Hematopoietic multipotent progenitor cell treated with erythropoietin and hydrocortisone succinate and interleukin-3 and kit ligand, for 17 days (in vitro differentiated cells): ENCODE results near the gene TBXT.
"Not testable (repeated sequence)": the region's sequence is repeated elsewhere in the genome, so short reads cannot be mapped to it uniquely, and the experiment has no call there.

Experiments
- DNase-seq: peaks from one replicate; pipeline ENCODE4 v3.0.0-alpha.2; 2015; ENCODE audit warnings: low spot score

The TBXT gene, protein sequence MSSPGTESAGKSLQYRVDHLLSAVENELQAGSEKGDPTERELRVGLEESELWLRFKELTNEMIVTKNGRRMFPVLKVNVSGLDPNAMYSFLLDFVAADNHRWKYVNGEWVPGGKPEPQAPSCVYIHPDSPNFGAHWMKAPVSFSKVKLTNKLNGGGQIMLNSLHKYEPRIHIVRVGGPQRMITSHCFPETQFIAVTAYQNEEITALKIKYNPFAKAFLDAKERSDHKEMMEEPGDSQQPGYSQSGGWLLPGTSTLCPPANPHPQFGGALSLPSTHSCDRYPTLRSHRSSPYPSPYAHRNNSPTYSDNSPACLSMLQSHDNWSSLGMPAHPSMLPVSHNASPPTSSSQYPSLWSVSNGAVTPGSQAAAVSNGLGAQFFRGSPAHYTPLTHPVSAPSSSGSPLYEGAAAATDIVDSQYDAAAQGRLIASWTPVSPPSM

DNA sequence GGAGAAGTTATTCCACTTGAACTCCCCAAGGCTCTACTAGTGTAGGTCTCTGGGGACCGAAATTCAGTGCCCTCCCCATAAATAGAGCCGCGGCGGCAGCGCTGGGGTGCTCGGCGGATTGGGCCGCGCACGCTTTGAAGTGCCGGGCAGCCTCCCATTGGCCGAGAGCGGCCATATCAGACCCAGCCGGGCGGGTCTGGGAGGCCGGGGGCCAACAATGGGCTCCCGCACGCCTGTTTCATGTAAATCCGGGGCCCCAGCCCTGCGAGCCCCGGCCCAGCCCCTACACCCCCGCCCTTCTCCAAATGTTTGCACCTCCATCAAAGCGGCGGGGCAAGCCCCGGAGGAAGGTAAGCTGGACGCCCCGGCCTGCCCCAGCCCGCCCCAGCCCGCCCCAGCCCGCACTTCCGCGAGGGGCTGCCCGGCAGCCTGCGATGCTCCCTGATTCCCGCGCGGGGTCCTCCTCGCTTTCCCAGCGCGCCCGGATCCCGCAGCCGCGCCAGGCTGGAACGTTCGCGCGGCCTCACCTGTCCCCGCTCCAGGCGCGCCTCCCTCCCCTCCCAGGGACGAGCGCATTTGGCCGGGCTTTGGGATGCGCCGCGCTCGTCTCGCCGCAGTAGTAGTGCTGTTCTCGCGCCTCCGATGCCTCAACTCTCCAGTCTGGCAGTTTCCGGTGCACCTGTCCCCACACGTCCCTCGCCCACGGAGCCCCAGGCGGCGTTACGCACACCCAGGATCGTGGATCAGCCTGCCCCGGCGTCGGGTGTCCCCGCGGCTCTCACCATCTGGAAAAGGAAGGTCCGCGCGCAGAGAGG lies at the start of gene TBXT:
TSS of gene TBXT (minus strand) at position 51 of the 815 bp plus-strand sequence. CDS start 260 bp downstream, outside the sequence.
- DNase-seq: no peak

DNA sequence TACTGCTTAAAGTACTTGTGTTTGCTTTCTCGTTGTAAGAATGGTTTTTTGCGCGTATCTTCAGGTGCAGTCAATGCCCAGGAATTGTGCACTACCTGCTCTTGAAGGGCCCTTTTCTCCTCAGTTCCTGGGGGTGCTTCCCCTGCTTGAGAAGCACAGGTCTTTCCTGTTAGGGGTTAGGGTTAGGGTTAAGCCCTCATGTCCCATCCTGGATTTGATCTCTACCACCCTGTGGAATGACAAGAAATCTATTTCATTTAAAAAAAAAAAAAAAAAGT lies 39.6 kb upstream of the TBXT start:
- no peak for DNase-seq

DNA sequence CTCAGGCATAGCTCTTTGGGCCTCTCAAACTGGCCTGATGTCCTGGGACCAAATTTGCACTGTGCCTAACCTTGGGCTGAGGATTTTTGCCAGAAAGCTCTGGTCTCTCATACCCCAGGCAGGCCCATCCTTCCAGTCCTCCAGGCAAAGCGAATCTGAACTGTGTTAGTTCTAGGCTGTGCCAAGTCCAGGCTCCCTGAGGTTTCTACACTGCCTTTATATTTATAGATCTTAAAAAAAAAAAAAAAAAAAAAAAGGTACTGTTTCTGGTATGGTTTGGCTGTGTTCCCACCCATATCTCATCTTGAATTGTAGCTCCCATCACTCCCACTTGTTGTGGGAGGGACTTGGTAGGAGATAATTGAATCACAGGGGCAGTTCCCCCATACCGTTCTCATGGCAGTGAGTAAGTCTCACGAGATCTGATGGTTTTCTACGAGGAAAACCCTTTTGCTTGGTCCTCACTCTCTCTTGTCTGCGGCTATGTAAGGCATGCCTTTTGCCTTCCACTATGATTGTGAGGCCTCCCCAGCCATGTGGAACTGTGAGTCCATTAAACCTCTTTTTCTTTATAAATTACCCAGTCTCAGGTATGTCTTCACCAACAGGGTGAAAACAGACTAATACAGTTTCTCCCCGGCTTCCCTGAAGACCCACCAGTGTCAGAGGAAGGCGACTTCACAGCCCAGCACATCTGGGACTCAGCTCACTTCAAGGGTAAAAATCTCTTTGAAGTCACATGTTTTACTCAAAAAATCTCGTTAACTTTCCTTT lies 39.0 kb upstream of the TBXT start:
- no peak for DNase-seq

DNA sequence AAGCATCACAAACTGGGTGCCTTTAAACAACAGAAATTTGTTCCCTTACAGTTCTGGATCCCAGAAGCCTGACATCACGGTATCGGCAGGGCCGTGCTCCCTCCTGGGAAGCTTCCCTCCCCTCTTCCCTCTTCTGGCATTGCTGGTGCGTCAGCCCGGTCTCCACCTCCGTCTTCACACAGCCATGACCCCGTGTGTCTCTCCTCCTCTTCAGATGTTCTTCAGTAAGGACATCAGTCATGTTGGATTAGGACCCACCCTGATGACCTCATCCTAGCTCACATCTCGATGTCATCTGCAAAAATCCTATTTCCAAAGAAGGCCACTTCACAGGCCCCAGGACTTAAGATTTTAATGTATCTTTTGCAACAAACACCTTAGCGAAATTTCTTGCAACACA lies 38.4 kb upstream of the TBXT start:
- no peak for DNase-seq

DNA sequence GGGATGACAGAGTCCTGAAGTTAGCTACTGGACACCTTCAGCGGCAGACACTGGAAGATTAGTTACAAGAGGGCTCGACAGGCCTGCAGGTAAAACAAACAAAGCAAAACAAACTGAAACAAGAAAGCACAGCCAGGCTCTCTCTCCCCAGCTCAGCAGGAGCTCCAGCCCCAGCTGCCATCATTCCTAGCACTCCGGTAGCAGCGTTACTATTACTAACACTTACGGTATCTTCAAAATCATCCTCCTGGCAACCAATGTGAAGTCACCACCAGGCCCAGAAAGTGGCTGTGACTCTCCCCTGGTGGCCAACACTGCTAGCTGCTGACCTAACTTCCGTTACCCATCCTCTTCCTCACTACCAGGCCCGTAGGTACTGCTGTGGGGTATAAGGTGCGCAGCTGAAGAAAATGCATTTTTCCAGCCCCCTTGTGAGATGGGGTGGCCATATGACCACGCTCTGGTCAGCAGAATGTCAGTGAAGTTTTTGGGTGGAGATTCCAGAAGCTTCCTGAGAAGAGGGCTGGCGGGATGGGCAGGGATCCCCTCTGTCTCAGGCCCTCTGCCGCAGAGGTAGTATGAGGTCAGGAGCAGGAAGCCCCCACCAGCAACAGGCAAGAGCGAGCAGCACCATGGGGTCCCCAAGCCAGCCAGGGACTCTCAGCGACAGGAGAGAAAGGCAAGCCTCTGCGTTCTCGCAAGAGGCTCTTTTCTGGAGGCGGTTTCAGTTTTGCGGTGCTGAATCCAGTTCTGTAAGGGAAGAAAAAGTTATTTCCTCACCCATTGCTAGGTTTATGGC lies 37.4 kb upstream of the TBXT start:
- DNase-seq: no peak

DNA sequence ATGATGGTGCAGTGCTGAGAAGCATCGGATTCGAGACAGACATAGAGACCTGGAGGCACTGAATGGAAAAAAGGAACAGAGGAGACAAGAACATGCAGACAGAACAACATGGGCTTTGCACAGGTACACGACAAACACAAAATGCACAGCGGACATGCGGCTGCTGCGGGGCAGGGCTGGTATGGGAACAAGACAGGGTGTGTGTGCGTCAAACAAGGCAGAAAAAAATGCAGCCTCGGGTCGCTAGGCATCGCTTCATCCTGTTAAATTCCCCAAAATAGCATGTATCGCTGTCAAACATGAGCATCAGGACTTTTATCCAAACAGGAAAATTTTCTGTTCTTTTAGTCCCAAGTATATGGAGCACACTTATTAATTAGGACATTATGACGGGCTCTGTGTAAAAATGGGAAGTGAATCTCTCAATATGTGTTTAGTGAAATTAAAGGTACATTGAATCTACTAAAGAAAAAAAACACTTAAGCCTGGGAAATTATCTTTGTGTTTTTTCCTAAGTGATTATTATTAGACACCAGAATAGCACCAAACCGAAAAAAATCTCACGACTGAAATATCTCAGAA lies 36.1 kb upstream of the TBXT start:
- no peak for DNase-seq

DNA sequence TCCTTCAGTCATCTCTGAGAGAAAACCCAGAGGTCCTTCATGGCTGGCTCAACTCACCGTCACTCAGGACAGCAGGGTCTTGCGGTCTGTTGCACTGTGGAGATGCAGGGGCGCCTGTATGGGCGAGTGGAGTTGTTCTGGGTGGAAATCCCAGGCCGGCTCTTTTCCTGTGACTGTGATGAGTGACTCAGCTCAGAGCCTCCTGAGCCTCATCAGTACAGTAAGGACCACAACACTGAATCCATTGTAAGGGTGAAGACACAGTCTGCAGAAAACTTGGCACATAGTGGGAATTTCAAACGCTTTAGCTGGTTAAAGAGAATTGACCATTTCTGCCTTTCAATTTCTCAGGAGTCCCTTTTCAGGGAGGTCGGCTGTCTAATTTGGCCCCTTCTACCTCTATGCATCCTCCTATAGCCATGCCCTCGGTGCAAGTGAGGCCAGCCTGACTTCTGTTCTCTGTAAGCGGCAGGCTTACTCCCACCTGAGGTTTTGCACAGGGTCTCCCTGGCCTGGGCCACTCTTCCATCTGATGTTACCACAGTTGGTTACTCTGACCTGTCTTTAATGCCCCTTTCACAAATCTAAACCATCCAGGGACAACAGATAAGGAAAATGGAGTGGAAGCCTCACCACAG lies 35.5 kb upstream of the TBXT start:
- no peak for DNase-seq

DNA sequence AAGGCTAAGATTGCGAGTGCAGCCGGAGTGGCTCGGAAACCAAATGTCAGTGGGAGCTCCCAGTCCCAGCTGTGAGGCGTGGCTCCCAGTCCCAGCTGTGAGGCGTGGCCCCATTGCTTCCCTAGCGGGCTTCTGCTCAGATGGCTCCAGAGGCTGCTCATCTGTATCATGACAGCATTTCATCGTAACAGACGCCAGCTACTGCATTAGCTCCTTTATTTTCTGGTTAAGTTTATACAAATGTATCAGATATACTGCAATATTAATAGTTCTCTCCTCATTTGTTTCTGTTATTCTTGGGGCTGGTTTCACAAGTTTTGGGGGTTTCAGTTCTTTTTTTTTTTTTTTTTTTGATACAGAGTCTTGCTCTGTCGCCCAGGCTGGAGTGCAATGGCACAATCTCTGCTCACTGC lies 34.7 kb upstream of the TBXT start:
- no peak for DNase-seq

DNA sequence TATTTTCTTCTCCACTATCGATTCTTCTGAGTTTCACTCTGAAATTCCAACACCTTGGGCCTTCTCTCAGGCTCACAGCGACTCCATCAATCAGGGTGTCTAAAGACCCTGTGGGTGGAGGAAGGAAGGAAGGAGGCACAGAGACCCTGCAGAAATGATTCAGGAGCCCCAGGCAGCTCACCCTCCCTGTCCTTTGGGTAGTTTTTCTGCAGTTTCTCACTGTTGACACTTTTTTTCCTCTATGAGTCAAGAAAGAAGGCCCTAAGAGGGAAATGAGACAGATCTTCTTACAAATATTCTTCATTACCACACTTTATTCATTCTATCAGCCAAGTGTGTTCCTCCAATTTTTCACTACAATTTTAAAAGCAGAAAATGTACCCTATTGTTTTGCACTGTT lies 34.2 kb upstream of the TBXT start:
- no peak for DNase-seq

DNA sequence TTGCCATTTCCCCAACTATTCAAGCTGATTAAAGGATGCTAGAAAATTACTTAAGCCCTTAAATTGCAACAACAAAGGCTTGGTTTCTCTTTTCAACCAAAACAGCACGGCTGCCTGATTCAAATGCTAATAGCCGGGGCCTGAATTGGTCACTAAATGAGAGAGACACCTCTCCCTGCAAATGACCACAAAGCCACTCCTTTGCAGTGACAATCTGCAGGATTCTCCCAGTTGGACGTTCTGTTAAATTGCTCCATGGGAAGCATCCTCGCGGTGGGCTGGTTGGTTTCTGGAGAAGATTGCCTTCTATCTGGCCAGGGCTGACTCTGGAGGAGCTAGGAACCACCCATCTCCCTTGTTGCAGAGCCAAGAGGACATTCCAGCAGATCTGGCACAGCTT lies 29.7 kb upstream of the TBXT start:
- no peak for DNase-seq

DNA sequence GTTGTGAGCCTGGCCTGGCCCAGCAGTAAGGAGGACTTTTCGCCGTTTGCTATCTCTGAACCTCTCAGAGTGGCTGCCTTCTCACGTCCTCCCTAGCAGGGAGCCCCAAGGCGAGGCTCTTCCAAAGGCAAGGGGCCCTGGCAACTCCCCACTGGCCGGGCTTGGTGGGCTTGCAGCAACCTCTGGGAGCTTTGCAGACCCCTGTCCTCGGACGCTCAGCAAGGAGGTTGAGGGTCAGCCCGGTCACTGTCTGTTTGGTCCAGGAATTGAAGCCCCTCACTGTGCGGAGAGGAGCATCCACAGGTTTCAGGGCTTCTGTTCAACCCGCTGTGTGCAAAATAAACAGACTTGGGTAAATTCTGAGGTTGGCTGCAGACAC lies 28.2 kb upstream of the TBXT start:
- no peak for DNase-seq

DNA sequence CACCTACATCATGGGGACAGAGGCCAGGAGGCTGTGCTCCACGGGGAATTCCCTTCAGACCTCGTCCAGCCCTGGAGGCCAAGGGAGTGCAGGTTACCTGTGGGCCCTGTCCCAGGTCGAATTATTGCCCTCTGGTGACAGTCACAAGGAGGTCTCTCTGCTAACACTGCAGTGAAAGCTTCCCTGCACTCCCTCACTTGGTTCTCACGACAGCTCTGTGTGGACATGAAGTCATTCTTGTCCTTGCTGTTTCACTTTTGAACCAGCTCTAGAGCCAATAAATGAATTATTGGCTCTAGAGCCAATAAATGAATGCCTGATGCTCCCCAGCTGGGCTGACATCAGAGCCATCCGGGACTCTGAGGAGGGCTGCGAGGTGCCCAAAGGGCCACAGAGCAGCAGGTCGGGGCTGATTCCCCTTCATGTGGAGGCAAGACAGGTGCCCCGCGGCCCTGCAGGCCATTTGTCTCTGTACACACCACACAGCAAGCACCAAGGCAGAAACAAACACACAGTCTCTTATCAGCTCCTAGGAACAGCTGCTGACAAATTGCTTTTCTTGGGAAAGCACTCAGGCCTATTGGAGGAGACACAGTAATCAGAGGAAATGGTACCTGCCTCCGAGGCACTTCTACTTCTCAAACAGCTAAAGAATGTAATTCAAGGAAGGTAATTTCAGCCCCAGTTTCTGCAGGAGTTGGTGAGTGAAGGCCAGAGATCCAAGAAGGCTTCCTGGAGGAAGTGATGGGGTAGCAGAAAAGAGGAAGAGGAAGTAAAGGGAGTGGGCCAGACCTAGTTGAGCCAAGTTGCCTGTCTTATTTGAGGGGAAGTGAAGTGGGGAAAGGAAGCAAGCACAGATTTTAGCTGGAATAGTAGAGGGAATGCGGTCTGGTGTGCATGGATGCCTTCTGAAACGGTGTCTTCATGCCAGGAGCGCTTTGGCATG lies 27.5 kb upstream of the TBXT start:
- no peak for DNase-seq

DNA sequence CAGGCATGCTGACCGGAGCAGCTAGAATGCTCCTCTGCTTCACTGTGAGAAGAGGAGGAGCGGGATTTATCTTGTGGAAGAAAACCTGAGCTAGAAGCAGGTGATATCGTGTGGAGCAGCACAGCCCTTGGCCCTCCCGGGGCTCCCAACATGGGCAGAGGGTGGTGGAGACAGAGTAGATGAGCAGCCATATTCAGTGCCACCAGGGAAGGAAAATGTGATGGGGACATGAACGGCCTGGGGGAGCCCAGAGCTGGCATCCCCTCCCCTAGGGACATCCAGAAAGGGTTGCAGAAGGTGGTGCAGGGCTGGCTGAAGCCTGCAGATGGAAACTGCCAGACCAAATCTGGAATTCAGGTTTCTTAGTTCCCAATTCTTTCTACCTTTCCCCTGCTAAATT lies 24.9 kb upstream of the TBXT start:
- no peak for DNase-seq

DNA sequence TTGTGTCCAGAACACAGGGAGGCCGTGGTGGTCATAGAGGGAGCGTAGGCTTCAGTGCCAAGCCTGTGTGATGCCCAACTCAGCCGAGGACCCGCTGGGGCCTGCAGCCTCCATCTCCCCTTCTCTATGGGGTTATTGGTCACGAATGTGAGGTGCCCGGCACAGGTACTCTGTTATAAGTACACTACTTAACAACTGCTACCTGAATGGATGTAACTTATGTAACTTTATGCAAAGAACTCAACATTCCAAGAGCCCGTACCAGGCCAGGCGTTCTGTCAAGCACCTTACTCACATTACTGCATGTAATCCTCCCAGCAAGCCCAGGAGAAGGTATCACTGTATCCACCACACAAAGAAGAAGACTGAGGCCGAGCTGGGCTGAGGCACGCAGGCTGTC lies 24.5 kb upstream of the TBXT start:
- no peak for DNase-seq

DNA sequence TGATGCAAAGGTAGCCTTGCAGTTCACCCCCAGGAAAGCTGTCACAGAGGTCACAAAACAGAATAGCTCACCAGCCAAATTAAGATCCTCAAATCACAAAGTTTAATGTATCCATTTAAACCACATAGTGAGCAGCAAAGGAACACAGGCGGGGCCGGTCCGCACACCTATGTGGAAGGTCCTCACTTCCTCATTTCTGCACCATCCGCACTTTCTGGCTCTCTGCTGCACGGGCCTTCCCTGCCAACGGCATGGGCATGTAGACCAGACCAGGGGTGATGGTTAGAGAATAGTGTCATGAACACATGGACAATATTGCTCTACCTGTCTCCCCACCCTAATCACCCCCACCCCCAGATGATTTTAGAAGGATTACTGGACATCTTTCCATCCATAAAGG lies 12.1 kb upstream of the TBXT start:
- DNase-seq: no peak

DNA sequence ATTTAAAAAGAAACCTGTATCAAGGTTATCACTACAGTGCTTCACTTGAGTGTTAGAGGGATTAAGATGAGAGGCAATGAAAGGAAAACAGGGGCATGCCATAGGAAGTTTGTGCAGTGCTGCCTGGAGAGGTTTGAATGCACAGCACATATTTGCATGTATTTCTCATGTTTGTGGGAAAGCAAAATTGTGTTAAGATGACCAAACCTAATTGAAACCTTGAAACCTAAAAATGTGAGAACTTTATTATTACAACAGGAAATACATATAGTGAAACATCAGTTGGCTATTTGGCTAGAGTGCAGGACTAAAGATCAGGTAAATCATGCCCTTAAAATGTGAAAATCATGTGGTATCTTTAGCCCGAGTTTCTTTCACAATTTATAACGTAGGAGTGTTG lies 8.5 kb upstream of the TBXT start:
- DNase-seq: no peak

DNA sequence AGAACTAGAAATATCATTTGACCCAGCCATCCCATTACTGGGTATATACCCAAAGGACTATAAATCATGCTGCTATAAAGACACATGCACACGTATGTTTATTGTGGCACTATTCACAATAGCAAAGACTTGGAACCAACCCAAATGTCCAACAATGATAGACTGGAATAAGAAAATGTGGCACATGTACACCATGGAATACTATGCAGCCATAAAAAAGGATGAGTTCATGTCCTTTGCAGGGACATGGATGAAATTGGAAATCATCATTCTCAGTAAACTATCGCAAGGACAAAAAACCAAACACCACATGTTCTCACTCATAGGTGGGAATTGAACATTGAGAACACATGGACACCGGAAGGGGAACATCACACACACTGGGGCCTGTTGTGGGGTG lies 7.4 kb upstream of the TBXT start:
- DNase-seq: not testable (repeated sequence)

DNA sequence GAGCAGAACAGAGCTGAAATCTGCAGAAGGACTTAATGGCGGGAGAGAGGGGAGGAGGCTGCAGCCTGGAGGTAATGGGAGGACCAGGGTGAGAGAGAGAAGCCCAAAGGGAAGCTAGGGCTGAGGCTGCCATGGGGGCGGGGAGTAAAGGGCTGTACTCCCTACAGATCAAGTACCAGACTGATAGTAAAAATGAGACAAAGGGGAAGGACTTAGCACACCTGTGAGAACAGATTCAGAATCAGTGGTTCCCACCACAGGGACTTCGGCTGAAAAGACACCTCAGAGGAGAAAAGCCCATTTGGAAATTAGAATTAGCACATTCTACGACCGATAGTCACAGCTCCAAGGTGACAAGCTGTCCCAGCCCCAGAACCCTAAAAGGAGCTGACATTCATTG lies 6.4 kb upstream of the TBXT start:
- no peak for DNase-seq

DNA sequence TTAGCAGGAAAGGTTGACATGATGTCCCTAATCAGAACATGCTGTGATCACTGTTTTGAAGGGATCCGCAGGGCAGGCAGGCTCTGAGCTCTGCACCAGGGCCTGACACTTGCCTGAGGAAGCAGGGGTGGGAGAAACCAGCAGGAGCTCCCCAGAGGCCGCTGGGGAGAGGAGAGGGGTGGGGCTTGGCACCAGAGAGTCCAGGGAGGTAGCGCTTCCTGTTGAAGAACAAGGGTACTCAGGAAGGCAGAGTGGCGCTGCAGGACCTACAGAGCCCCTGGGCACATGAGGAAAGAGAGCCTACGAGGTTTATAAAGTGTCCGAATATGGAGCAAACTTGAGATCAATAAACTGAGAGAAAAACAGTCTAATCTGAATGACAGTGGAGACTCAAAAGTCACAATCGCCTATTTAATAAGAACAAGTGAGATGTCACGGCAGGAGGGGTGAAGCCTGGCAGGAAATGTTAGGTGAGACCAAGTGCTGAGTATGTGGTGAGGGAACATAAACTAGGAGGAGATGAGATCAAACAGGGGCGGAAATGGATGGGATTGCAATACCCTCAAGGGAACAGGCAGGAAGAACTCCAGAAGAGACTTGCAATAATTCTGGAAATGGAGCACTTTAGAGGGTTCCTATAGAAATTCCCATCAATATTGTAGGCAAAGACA lies 5.8 kb upstream of the TBXT start:
- DNase-seq: no peak

DNA sequence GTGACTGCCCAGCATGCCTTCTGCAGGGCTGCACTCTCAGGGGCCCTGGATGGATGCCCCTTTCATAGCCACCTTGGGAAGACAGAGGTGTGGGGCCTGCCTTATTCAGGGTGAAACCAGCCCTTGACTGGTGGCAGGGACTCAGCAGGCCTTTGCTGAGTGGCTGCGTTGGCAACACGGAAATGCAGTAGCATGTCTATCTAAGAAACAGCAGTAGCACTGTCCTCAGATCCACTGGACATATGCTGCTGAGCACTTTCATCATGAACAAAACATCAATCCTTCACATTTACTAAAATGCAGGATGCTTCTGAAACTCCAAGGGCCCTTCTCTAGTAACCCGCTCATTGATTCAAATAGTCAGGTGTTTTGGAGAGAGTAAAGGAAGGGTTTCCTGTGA lies 4.9 kb upstream of the TBXT start:
- DNase-seq: no peak
